ENCODE data around the gene LGALS7.
"Not testable (repeated sequence)": the region's sequence is repeated elsewhere in the genome, so short reads cannot be mapped to it uniquely, and the experiment has no call there.

LGALS7 gene

DNA sequence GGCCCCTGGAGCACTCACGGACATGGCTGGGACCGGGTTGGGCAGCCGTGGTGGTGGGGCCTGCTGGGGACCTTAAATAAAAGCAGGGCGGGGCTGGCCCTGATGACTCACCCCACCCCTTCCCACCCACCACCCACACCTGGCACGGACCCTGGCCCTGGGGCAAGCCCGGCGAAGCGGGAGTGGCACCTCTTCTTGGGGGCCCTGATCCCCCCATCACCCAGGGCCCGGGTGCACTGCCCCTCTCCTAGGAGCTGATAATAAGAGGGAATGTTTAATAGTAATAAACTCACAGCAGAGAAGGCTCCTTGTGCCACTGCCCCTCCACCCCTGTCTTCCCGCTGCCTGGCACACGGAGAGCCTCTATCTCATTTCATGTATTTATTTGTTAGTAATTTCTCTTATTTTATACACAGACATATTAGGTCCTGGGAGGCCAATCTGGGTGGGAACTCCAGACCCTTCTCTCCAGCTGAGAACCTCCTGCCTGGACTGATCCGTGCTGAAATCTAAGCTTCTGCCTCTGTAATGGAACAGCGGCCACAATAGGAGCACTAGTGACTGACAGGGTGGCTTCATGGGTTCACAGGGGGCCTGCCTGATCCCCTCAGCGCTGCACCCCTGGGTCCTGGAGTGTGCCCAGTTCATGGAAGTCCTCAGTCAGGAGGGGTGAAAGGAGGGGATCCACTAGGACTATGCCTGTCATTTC is at the start of gene LGALS7:
Gene LGALS7, minus strand, starts transcription at position 49 of the 709 bp plus-strand sequence. Its CDS starts 25 bp downstream, at position 24.
- no peak for DNase-seq (ENCODE audit: low read depth)

DNA sequence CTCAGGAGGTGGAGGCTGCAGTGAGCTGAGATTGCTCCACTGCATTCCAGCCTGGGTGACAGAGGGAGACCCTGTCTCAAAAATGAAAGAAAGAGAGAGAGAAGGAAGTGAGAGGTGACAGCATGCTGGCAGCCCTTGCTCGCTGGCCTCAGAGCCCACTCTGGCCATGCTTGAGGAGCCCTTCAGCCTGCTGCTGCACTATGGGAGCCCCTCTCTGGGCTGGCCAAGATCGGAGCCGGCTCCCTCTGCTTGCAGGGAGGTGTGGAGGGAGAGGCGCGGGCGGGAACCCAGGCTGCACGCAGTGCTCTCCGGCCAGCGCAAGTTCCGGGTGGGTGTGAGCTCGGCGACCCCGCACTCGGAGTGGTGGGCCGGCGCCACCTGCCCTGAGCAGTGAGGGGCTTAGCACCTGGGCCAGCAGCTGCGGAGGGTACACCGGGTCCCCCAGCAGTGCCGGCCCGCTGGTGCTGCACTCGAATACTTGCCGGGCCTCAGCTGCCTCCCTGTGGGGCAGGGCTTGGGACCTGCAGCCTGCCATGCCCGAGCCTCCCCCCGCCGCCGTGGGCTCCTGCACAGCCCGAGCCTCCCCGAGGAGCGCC is 48.0 kb upstream of the LGALS7 start:
- not testable (repeated sequence) for DNase-seq (ENCODE audit: low read depth)

DNA sequence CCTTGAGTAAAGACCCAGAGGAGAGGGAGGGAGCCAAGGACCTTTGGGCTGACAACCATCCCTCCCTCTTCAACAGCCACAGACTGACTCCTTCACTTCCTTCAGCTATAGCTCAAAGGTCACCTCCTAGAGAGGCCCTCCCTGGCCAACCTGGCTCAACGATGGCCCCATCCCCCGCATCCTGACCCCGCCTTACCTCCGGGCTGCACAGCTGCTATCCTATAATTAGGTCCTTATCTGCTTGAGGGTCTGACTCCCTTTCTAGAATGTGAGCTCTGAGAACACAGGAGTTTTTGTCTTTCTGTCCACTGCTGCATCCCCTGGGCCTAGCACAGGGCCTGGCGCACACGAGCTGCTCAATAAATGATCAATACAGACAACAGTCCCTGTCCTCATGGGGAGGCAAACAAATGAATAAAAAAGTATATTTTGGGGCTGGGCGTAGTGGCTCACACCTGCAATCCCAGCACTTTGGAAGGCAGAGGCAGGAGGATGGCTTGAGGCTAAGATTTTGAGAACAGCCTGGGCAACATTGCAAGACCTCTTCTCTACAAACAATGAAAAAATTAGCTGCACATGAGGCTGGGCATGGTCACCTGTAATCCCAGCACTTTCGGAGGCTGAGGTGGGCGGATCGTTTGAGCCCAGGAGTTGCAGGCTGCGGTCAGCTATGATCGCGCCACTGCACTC is 46.1 kb upstream of the LGALS7 start:
- DNase-seq (ENCODE audit: low read depth), result no peak

DNA sequence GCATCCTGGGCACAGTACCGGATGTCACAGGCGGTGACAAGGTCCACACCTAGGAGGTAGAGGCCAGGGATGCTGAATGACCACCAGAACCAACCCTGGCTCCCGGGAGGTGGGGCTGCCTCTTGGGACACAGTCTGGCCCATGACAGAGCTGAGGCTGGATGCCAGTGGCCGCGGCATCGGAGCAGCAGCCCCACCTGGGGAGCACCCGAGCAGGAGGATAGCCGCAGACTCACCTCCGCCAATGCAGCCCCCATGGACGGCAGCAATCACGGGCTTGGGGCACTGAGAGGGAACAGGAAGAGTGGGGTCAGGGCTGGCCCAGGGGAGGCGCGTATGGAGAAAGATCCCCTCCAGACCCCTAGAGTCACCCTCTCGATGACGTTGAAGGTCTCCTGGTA is 43.8 kb upstream of the LGALS7 start:
- no peak for DNase-seq (ENCODE audit: low read depth)

DNA sequence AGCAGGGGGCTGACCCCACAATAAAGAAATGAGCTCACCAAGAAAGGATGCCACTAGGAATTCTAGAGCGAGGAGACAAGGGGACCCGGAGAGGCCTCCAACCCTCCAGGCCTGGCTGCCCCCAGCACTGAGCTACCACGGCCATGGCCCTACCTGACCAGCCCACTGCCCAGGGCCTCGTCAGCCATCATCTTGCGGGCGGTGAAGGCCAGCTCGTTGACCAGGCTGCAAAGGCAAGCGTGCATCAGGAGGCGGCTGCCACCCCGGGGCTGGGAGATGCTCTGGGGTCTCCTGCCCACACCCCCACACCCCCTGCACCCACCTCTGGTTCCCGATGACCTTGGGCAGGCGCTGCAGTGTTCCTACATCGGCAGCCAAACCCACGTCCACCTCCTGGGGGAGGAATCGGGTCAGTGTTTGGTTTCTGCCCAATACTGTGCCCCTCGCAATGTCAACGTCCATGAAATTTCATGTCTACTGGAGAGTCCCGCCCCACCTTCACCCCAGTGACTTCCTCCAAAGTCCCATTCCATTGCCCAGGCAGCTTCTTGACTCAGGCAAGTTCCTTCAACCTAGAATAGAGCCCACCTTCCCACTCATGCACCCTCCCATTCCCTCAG is 42.9 kb upstream of the LGALS7 start:
- no peak for DNase-seq (ENCODE audit: low read depth)

DNA sequence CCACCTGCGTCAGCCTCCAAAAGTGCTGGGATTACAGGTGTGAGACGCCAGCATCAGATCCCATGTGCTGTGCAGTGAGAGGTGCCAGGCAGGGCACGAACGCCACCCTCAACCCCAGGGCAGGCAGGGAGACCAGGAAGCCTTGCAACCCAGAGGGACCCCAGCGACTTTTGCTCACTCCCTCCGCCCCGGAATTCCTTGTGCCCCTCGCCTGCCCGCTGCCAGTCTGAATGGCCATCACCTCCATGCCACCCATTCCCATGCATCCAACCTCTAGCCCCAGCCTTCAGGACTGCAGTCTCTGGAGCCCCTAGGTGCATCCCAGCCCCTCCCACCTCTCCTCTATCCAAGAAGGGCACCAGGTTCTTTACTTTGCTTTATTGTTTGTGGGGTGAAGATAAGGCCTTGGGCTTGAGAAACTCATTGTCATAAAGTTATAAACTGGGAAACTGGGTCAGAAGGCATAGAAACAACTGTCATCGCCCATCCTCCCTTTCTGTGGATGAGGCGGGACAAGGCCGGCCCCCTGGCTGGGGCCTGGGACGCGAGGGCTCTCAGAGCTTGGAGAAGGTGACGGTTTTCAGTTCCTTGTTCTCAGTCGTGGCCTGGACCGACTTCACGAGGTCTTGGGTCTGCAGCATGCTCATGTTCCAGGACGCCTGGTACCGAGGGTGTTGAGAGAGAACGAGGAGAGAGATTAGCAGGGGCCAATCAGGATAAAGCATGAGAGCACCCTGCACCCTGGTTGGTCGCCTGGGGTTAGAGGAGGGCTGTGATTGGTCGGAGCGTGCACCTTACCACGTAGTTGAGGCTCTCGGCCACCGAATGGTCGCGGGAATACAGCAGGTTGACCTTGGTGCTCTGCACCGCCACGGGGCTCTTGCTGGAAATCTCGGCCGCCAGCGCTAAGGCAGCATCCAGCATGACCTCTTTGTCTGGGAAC is 42.0 kb upstream of the LGALS7 start:
- DNase-seq (ENCODE audit: low read depth), result no peak

DNA sequence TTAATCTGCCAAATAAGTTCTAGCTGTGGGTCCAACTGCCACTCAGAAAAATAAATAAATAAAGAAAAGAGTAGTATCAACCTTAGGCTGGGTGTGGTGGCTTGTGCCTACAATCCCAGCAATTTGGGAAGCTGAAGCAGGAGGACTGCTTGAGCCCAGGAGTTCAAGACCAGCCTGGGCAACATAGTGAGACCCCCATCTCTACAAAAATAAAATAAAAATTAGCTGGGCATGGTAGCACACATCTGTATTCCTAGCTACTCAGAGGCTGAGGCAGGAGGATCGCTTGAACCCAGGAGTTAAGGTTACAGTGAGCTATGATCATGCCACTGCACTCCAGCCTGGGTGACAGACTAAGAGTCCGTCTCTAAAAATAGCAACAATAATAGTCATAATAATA is 40.6 kb upstream of the LGALS7 start:
- DNase-seq (ENCODE audit: low read depth), result not testable (repeated sequence)

DNA sequence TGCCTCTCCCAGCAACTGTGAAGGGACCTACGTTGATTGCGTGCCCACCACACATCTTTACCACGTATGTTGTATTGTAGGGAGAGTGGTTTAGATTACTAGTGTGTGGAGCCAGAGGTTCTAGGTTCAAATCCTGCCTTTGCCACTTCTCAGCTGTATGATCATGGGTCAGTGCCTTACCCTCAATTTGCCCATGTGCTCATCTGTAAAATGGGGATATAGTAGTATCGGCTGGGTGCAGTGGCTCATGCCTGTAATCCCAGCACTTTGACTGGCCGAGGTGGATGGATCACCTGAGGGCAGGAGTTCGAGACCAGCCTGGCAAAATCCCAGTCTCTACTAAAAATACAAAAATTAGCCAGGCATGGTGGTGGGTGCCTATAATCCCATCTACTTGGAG is 40.0 kb upstream of the LGALS7 start:
- DNase-seq (ENCODE audit: low read depth), result no peak

DNA sequence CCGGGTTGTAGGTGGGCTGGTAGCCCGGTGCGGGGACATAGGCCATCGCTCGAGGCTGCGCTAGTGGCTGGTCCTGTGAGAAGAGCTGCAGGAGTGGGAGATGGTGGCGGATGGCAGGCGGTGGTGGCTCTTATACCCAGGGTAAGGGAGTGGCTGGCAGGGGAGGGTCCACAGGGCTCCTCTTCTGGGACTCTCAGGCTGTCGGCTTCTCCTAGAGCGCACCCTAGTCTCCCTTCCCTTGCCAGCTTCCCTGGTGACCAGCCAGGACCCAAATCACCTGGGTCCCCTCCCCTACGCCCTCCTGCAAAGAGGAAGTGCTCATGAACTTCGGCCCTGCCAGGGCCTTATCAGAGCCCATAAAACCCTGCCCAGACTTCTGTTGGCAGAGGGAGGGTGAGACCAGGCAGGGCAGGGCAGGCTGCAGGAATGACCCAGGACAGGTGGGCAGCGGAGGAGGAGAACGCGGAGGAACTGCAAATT is 39.6 kb upstream of the LGALS7 start, which contains the start of gene LGALS4:
Gene LGALS4, minus strand, starts transcription at position 105 of the 480 bp plus-strand sequence. Its CDS starts 59 bp downstream, at position 46.
- DNase-seq (ENCODE audit: low read depth), result no peak

DNA sequence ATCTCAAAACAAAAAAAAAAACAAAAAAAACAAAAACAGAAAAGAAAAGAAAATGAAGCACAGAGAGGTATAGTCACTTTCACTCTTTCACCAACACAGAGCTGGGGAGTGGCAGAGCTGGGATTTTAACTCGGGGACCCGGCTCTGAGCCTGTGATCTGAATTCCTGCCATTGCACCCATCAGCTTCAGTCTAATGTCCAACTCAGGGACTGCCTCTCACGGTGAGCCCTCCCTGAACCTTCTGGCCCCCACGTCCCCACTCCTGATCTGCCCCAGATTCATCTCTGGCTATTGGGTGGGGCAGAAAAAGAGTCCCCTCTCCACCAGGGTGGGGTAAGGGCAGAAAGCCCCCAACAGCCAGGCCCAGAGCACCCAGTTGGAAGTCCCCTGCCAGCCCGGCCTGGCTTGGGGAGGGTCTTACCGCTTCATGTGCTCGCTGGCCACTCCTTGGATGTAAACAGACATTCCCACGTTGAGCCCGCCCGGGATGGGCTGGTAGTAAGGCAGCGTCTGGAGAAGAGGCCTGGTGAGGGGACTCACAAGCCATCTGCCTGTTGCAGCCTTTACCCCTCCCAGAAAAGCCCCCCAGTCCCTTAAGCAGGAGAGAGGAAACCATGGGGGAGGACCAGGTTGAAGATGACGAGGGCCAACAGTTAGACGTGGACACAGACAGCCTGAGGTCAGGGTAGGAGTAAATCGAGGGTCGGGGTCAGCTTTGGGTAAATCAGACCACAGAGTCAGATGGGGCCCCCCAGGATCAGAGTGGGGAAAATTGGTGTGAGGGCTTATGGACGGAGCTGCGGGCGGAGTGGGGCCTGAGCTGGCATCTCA is 38.9 kb upstream of the LGALS7 start:
- DNase-seq (ENCODE audit: low read depth), result no peak

DNA sequence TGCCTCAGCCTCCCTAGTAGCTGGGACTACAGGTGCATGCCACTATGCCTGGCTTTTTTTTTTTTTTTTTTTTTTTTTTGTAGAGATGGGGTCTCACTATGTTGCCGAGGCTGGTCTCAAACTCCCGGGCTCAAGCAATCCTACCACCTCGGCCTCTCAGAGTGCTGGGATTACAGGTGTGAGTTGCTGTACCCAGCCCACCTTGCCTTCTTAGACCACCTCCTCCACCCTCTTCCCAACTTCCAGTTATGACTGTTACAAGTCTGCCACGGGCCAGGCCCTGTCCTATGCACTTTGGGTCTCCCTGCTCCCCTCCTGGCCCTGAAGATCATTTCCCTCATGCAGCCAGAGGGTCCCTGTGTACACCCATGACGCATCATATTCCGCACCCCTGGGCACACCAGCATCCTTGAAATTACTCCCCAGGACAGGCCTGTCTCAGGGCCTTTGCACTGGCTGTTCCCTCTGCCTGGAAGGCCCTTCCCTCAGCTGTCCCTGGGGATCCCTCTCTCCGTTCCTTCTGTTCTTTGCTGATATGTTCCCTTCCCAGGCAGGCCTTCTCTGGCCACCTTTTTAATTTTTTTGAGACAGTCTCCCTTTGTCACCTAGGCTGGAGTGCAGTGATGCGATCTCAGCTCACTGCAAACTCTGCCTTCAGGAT is 36.4 kb upstream of the LGALS7 start:
- DNase-seq (ENCODE audit: low read depth), result no peak

DNA sequence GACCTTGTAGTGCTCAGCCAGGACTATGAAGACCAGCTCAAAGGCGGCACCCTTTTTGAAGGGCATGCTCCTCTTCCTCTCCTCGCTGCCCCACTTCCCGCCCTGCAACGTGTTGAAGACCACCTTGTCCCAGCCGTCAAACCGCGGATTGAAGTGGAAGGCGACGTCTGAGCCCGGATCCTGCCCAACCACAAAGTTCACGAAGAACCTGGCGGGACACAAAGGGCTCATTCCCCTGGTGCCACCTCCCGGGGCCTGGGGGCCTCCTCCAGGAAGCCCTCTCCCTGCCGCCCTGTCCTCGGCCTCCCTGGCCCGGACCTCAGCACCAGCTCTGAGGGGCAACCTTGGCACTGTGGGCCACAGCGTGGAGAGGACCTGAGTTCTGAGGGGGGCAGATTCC is 35.4 kb upstream of the LGALS7 start:
- DNase-seq (ENCODE audit: low read depth), result no peak

DNA sequence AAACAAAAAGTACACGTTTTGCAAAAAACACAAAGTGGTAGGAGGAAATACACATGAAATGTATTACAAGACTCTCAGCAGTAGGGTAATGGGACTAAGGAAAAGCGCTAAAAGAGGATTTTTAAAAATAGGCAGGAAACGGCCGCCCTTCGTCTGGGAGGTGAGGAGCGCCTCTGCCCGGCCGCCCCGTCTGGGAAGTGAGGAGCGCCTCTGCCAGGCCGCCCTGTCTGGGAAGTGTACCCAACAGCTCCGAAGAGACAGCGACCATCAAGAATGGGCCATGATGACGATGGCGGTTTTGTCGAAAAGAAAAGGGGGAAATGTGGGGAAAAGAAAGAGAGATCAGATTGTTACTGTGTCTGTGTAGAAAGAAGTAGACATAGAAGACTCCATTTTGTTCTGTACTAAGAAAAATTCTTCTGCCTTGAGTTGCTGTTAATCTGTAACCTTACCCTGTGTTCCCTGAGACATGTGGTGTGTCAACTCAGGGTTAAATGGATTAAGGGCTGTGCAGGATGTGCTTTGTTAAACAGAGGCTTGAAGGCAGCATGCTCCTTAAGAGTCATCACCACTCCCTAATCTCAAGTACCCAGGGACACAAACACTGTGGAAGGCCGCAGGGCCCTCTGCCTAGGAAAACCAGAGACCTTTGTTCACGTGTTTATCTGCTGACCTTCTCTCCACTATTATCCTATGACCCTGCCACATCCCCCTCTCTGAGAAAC is 34.2 kb upstream of the LGALS7 start:
- not testable (repeated sequence) for DNase-seq (ENCODE audit: low read depth)

DNA sequence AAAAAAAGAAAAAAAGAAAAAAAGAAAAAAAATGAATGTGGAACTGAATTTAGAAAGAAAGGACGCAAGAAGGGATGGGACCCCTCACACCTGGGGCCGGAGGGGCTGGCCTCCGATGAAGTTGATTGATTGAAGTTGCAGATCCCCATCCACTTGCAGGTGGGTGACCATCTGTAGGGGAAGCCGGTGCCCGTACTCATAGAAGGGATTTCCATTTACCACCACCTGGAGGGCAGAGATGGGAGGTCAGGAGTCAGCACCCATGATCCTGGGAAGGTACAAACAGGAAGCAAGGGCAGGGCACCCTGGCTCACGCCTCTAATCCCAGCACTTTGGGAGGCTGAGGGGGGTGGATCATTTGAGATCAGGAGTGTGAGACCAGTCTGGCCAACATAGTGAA is 33.1 kb upstream of the LGALS7 start:
- DNase-seq (ENCODE audit: low read depth), result no peak

DNA sequence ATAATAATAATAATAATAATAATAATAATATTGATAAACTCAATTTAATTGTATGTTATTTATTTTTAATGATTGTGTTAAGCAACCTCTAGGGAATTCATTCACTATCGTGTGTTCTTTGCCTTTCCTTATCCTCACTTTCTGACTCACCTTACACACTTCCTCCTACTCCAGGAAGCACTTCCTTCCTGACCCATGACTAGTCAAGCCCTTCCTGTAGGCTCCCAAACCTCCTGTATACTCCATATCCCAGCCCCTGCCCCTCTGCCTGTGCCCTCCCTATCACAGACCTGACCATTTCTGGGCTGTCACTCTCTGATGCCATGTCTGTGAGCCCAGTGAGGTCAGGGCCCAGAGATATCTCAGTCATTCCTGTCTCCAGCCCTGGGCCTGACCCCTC is 31.9 kb upstream of the LGALS7 start:
- no peak for DNase-seq (ENCODE audit: low read depth)

DNA sequence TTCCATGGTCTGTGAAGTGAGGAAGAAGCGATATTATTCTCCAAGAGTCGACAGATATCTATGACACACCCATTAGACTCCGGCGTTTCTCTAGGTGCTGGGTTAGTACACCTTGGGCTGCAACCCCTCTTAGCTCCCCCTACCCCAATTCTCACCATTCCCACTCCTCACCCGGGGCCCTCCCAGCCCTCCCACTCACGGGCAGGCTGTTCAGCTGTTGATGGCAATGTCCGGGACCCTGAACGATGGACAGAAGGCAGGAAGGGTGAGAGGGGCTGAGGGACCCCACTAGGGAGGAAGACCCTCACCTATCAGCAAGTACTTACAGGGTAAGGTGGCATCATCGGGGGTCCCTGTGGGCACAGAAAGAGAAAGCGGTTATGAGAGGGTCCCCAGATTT is 30.2 kb upstream of the LGALS7 start:
- no peak for DNase-seq (ENCODE audit: low read depth)

DNA sequence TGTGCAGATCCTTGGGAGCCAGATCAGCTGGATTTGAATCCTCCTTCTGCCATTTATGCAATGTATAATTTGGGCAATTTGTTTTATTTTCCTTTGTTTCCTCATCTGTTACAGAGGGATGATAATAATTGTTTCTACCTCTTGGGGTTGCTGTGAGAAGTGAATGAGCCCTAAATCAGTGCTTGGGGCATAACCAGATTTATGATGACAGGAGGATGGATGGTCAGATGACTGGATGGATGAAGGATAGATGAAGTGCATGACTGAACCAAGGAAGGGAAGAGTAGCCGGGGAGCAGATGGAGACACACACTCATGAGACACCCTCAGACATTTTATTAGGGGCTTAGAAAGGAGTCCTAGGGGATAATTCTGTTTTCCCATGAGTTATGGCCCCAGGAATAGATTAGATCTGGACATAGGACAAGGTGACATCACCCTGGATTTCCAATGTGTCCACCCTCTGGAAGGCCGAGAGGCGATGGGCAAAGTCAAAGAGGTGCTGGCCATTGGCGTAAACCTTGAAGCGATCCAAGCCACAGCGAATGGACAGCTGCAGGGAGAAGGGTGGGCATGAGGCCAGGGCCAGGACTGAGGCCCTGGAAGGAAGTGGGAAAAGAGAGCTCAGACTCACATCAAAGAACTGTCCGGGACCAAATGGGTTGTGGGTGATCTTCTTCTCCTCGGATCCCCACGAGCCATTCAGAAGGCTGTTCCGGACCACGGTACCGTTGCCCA is 28.2 kb upstream of the LGALS7 start:
- no peak for DNase-seq (ENCODE audit: low read depth)

DNA sequence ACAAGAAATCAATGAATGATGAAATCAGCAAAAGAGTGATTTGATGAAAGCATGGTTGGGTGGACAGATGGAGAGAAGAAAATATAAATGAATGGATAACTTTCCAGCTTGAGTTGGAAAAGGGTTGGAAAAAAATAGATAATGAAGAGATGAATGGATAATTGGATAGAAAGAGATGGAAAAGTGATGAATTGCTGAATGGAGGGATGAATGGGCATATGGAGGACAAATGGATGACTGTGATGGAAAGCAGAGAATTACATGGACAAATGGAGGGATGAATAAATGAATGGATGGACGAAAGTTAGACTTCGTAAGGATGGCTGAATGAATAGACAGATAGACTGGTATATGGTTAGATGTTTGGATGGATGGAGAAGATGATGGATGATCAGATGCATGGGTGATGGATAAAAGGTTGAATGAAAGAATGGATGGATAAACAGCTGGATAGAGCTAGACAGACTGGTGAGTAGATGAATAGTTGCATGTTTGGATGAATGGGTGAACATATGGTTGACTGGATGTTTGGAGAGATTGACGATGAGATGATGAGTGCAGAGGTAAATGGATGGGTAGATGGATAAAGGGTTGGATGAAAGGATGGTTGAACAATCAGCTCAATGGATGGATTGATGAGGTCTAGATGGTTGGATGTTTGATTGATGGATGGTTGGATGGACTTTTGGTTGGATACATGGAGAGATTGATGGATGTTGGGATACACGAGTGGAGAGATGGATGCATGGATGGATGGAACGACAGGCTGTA is 27.4 kb upstream of the LGALS7 start:
- DNase-seq (ENCODE audit: low read depth), result no peak
